Kidney (tissue), 14 donors: Measurements from ENCODE around the gene SHROOM1. TPM values are rescaled to one million over a fixed set of nuclear protein-coding genes. Genes with fewer than 3 reads are reported as not detected.

Experiments
- DNase-seq, 5 donors: peaks; one replicate each; pipeline ENCODE4 v3.0.0-alpha.2; 2013 to 2020
- FAIRE-seq: peaks from 2 replicates; lab custom pipeline; 2012; peaks lifted over from hg19 to GRCh38; lab: Jason Lieb, UNC
- H3K27ac ChIP-seq, 2 donors: one replicate each; pipeline ENCODE4 v1.7.0; 2013; ENCODE audit warnings: low read depth in 2 of 2, low read length in 2 of 2, inconsistent platforms in 1 of 2
- H3K27me3 ChIP-seq: one replicate; pipeline ENCODE4 v1.7.1; 2013; ENCODE audit warnings: low read length, inconsistent platforms; ENCODE audit not compliant: control insufficient read depth, insufficient read depth
- H3K36me3 ChIP-seq, 3 donors: one replicate each; pipeline versions ENCODE4 v1.7.0 to v1.7.1; 2013; ENCODE audit warnings: low read length in 3 of 3, control low read depth in 1 of 3, inconsistent platforms in 1 of 3; ENCODE audit not compliant: insufficient read depth in 3 of 3, control insufficient read depth in 2 of 3
- H3K4me1 ChIP-seq, 3 donors: one replicate each; pipeline versions ENCODE4 v1.7.0 to v1.7.1; 2013; ENCODE audit warnings: low read length in 3 of 3, inconsistent platforms in 1 of 3, low read depth in 1 of 3; ENCODE audit not compliant: control insufficient read depth in 2 of 3, insufficient read depth in 2 of 3
- H3K4me3 ChIP-seq, 3 donors: one replicate each; pipeline versions ENCODE4 v1.7.0 to v1.8.1; 2013; ENCODE audit warnings: low read length in 3 of 3, control low read depth in 1 of 3, inconsistent platforms in 1 of 3
- H3K9ac ChIP-seq, 3 donors: one replicate each; pipeline versions ENCODE4 v1.7.0 to v1.7.1; 2013; ENCODE audit warnings: low read length in 3 of 3, control low read depth in 1 of 3, inconsistent platforms in 1 of 3
- H3K9me3 ChIP-seq, 3 donors: one replicate each; pipeline versions ENCODE4 v1.7.0 to v1.7.1; 2013; ENCODE audit warnings: low read length in 3 of 3, control low read depth in 1 of 3, inconsistent platforms in 1 of 3; ENCODE audit not compliant: control insufficient read depth in 2 of 3, insufficient read depth in 1 of 3
- intact Hi-C: fragments of 100-400 bp; cut with DNase I; formaldehyde crosslinking; loops from one replicate; pipeline ENCODE4 v1.11.1; 2022
- polyA plus RNA-seq: library from polyadenylated mRNA; stranded (reverse); fragments of 350-450 nt; fragmentation: Illumina TruSeq; extraction: RNeasy Lipid Tissue Mini Kit (QIAGEN cat#74804); gene quantifications from one replicate; pipeline ENCODE4 v1.2.3, GENCODE V29; 2014; ENCODE audit warnings: low read depth, low replicate concordance; ENCODE audit not compliant: insufficient read depth
- total RNA-seq: library from RNA; stranded (reverse); fragmentation: NEBNext Ultra II Directional; extraction: Animal tissue kit (Norgen Biotek cat#: 25700); gene quantifications from one replicate; pipeline ENCODE4 v1.2.1, GENCODE V29; 2021
- TF ChIP-seq, protein P1 (sequence below): IDR thresholded peaks from 3 replicates; pipeline ENCODE4 v1.5.1; 2012; ENCODE audit warnings: mild to moderate bottlenecking, moderate library complexity, borderline replicate concordance; ENCODE audit not compliant: insufficient read depth; ENCODE audit errors: extremely low read depth
- donor health status: control.
- donor health status: control.
- donor health status: control.
- donor health status: control.
- donor health status: control.
- donor health status: DM: yes; HTN: yes; CAD: no.
- donor health status: Normal renal cell carcinoma (clear cell type).

Gene SHROOM1
- total and polyA plus RNA-seq, 2 donors from 2014 or later: 7.8 to 13.4 TPM

DNA sequence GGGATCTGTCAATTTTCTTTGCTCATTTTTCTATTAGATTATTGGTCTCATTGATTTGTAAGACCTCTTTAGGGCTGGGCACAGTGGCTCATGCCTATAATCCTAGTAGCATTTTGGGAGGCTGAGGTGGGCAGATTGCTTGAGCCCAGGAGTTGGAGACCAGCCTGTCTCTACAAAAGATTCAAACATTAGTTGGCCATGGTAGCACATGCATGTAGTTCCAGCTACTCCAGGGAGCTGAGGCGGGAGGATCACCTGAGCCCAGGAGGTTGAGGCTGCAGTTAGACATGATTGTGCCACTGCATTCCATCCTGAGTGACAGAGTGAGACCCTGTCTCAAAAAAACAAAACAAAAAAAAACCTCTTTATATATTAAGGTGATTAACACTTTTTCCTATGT is 6.4 kb upstream of the SHROOM1 start:
- TF ChIP-seq, protein P1, sequence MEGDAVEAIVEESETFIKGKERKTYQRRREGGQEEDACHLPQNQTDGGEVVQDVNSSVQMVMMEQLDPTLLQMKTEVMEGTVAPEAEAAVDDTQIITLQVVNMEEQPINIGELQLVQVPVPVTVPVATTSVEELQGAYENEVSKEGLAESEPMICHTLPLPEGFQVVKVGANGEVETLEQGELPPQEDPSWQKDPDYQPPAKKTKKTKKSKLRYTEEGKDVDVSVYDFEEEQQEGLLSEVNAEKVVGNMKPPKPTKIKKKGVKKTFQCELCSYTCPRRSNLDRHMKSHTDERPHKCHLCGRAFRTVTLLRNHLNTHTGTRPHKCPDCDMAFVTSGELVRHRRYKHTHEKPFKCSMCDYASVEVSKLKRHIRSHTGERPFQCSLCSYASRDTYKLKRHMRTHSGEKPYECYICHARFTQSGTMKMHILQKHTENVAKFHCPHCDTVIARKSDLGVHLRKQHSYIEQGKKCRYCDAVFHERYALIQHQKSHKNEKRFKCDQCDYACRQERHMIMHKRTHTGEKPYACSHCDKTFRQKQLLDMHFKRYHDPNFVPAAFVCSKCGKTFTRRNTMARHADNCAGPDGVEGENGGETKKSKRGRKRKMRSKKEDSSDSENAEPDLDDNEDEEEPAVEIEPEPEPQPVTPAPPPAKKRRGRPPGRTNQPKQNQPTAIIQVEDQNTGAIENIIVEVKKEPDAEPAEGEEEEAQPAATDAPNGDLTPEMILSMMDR: no peak
- FAIRE-seq (no peak), DNase-seq (no peak)
- Histone ChIP-seq H3K4me3 (no peak overlapping the region), H3K4me1 (peaks cover 0 to 5% (median 2%) of the 10 kb centered on the region in 3 donors), H3K27ac (no peak overlapping the region), H3K9ac (no peak overlapping the region), H3K36me3 (no peaks in the 10 kb centered on the region), H3K9me3 (no peaks in the 10 kb centered on the region), H3K27me3 (no peaks in the 10 kb centered on the region)
- intact Hi-C loops: no loop called here

DNA sequence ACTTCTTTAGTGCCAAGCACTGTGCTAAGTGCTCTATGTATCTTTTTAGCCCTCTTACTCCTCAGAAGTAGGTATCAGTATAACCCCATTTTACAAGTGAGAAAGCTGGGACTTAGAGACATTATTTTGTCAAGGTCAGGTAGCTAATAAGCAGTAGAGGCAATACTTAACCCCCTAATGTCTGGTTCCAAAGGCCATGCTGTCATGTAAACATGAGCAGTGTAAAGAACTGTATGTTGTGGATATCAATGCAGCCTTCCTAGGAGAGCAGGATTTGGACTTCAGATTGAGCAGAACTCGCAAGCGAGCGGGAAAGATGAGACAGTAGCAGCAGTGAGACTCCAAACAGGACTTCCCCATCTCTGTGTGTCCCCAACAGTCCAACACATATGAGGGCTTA is 3.6 kb upstream of the SHROOM1 start:
- H3K27me3 ChIP-seq: peaks cover 2% of the 10 kb centered on the region

DNA sequence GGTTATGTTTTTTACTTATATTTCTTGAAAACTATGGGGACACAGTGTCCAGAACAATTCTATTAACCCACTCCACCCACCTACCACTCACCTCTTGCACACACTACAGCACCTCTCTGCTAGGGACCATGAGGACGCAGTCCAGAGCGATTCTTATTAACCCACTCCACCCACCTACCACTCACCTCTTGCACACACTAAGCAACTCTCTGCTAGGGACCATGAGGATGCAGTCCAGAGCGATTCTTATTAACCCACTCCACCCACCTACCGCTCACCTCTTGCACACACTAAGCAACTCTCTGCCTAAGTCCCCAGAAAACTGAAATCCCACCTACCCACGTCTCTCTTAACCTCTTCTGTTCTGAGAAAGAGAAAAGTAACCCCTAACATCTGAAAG is 2.2 kb upstream of the SHROOM1 start:
- TF ChIP-seq, protein P1: no peak
- H3K9ac ChIP-seq: no peak overlapping the region

More for the DNA sequence above, 3.6 kb upstream of the SHROOM1 start:
- H3K36me3 ChIP-seq: no peaks in the 10 kb centered on the region
- FAIRE-seq (no peak), DNase-seq (no peak)
- TF ChIP-seq, protein P1: no peak
- peaks cover 0 to 10% (median 5%) of the 10 kb centered on the region in 3 donors for H3K4me1 ChIP-seq
- no peak overlapping the region for H3K27ac ChIP-seq
- no peak overlapping the region for H3K9ac ChIP-seq
- no peaks in the 10 kb centered on the region for H3K9me3 ChIP-seq
- intact Hi-C loops: no loop called here
- H3K4me3 ChIP-seq: no peak overlapping the region

More for the DNA sequence above, 2.2 kb upstream of the SHROOM1 start:
- Histone ChIP-seq H3K4me1 (peaks cover 0 to 10% (median 5%) of the 10 kb centered on the region in 3 donors), H3K9me3 (no peaks in the 10 kb centered on the region), H3K27ac (no peak overlapping the region), H3K4me3 (no peak overlapping the region), H3K36me3 (no peaks in the 10 kb centered on the region), H3K27me3 (peaks cover 2% of the 10 kb centered on the region)
- DNase-seq (no peak), FAIRE-seq (no peak)
- intact Hi-C loops: no loop called here
